HUES6 (cell line): Measurements from ENCODE around the gene FOXL3.

Experiments
- H3K27ac ChIP-seq: 2 replicates; pipeline ENCODE4 v1.7.0; 2013; ENCODE audit warnings: low read depth, mild to moderate bottlenecking, low read length, inconsistent platforms
- H3K27me3 ChIP-seq: 2 replicates; pipeline ENCODE4 v1.6.1; 2013; ENCODE audit warnings: low read length; ENCODE audit not compliant: control insufficient read depth, insufficient read depth
- H3K36me3 ChIP-seq: 2 replicates; pipeline ENCODE4 v1.6.1; 2013; ENCODE audit warnings: low read length; ENCODE audit not compliant: control insufficient read depth, insufficient read depth
- H3K4me1 ChIP-seq: 2 replicates; pipeline ENCODE4 v1.6.1; 2013; ENCODE audit warnings: low read length; ENCODE audit not compliant: control insufficient read depth, insufficient read depth
- H3K4me3 ChIP-seq: 2 replicates; pipeline ENCODE4 v1.5.1; 2013; ENCODE audit warnings: low read depth, low read length
- H3K9ac ChIP-seq: one replicate; pipeline ENCODE4 v1.6.1; 2013; ENCODE audit warnings: mild to moderate bottlenecking, low read length
- H3K9me3 ChIP-seq: 2 replicates; pipeline ENCODE4 v1.6.1; 2013; ENCODE audit warnings: low read depth, low read length; ENCODE audit not compliant: control insufficient read depth, insufficient read depth

FOXL3 gene

DNA sequence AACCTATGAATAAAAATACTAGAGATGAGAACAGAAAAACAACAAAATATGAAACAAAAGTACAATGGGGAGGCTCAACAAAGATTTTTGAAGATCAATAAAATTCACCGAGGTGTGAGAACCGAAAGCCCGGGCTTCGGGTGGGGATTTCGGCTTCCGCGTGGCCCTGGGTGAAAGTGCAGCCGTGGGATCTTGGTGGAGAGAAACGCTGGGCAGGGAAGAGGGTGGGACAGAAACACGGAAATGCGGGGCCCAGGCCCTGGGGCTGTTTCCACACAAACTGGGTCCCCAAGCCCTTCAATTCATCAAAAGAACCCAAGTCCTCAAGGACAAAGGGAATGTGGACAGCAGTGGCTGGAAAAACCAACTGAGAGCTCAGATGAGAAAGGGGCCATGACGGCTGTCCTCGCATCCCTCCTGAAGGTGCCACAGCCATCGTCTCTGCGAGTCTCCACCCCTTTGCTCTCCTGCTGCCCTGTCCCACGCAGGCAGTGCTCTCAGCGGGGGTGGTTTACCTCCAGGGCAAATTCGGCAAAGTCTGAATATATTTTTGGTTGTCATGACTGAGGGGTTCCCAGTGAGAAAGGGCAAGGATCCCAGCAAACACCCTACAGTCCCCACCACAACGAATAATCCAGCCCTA lies 19.7 kb downstream of the FOXL3 start:
- no peak overlapping the region for H3K9ac ChIP-seq
- no peaks in the 10 kb centered on the region for H3K4me1 ChIP-seq
- H3K36me3 ChIP-seq, result no peaks in the 10 kb centered on the region
- peaks cover 16% of the 10 kb centered on the region for H3K9me3 ChIP-seq
- no peaks in the 10 kb centered on the region; the same call in 1 of the 2 replicates for H3K27me3 ChIP-seq
- H3K4me3 ChIP-seq, result no peak overlapping the region
- no peak overlapping the region for H3K27ac ChIP-seq

DNA sequence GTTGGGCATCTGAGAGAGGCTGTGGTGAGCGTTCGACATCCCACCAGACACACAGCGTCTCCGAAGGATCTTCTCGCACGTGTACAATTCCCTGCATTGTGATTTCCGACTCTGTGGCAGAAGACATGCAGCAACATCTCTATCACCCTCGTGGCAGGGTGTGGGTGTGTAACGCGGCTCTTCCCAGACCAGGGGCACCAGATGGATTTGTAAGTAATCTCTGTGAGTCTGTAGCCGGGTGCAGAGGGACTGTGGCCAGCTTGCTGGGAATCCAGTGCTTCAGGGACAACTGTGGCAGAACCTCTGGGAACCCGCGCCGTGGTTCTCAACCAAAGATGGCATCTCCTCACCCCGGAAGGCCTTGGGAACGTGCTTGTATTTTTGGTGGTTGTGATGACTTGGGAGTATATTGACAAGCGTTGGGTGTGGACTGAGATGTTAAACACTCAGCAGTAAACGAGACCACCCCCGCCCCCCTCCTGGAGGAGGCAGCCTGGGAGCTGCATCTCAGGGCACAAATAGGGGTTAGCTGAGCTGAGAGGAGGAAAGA lies 21.2 kb downstream of the FOXL3 start:
- no peak overlapping the region for H3K9ac ChIP-seq
- H3K4me1 ChIP-seq, result no peaks in the 10 kb centered on the region
- H3K27ac ChIP-seq, result no peak overlapping the region
- H3K36me3 ChIP-seq, result no peaks in the 10 kb centered on the region
- peaks cover 23% of the 10 kb centered on the region; the same call in 1 of the 2 replicates for H3K9me3 ChIP-seq
- no peaks in the 10 kb centered on the region; the same call in 1 of the 2 replicates for H3K27me3 ChIP-seq
- no peak overlapping the region for H3K4me3 ChIP-seq

DNA sequence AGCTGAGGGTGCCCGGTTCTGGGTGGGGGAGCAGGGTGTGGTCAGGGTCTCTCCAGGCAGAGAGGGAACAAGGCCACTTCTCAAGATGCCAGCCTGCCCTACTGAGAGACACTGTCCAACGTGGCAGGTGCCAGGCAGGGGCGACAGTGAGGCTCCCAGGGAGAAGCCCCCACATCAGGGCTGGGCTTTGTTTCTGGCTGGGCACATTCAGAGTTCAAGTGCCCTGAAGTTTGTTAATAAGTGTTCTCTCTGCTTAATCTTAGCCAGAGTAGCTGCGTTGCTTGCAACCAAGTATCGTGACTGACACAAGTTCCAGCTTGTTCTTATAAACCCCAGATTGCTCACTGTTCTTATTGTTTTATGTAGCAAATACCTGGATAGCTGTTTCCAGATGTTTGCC lies 21.8 kb downstream of the FOXL3 start:
- Histone ChIP-seq H3K27ac (no peak overlapping the region), H3K4me3 (no peak overlapping the region), H3K36me3 (no peaks in the 10 kb centered on the region), H3K9ac (no peak overlapping the region), H3K4me1 (no peaks in the 10 kb centered on the region), H3K9me3 (peaks cover 25% of the 10 kb centered on the region; the same call in 1 of the 2 replicates), H3K27me3 (no peaks in the 10 kb centered on the region; the same call in 1 of the 2 replicates)

DNA sequence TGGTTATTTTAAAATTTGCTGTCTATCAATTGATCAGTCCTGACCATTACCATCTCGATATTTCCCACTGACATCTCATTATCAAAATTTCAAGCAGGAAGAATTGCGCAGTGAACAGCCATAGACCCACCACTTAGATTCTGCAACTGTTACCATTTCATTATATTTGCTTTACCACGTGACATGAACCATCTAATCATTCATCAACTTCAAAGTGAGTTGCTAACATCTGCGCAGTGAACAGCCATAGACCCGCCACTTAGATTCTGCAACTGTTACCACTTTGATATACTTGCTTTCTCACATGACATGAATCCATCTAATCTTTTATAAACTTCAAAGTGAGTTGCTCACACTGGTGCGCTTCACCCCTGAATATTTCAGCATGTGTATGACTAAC lies 22.5 kb downstream of the FOXL3 start:
- no peak overlapping the region for H3K4me3 ChIP-seq
- no peaks in the 10 kb centered on the region for H3K4me1 ChIP-seq
- no peak overlapping the region for H3K27ac ChIP-seq
- no peak overlapping the region for H3K9ac ChIP-seq
- no peaks in the 10 kb centered on the region for H3K36me3 ChIP-seq
- no peaks in the 10 kb centered on the region; the same call in 1 of the 2 replicates for H3K27me3 ChIP-seq
- H3K9me3 ChIP-seq, result peaks cover 21% of the 10 kb centered on the region; the same call in 1 of the 2 replicates

DNA sequence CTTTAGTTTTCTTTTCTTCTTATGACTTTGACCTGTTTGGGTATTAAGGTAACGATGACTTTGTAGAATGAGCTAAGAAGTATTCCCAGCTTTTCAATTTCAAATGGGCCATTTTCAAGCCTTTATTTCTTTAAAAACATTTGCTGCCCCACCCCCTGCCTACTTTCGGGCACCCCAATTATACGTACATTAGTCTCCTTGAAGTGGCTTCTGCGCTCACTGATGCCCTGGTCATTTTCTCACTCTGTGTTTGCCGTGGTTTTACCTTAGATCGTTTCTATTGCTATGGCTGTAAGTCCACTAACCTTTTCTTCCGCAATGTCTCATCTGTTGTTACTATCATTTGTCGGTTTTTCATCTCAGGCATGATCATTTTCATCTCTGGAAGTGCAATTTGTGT lies 24.9 kb downstream of the FOXL3 start:
- peaks cover 23% of the 10 kb centered on the region; the same call in 1 of the 2 replicates for H3K9me3 ChIP-seq
- H3K36me3 ChIP-seq, result no peaks in the 10 kb centered on the region
- peaks cover 6% of the 10 kb centered on the region for H3K27me3 ChIP-seq
- H3K9ac ChIP-seq, result no peak overlapping the region
- H3K27ac ChIP-seq, result no peak overlapping the region
- no peaks in the 10 kb centered on the region for H3K4me1 ChIP-seq
- no peak overlapping the region for H3K4me3 ChIP-seq

DNA sequence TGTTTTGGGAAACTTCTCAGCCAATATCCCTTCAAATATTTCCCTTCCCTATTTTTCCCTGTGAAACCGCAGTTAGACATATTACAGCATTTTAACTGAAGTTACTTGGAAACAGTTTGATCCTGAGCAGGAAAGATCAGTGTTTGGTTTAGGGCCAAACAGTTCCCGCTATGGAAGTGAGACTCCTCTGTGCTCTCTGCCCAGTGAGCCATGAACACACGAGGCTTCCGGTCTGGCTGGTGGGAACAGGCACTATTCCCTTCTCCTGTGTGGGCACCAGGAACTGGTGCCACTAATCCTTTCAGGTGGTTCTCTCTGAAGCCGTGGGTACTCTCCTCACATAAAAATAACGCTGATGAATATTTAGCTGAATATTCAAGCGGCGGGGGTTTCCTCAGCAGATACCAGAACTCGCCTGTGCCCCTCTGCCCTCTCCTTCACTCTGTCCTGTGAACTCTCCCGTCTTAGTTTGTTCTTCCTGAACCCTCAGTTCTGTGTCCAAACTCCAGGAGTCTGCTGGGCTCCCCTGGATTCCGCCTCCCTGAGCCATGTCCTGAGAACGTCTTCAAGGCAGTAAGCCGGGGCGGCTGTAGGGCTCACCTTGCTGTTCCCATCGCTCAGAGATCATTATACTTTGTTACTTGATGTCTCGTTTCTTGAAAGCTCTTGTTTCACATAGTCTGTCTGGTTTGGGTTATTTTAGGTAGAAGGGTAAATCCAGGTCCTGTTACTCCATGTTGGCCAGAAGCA lies 25.7 kb downstream of the FOXL3 start:
- no peak overlapping the region for H3K4me3 ChIP-seq
- peaks cover 23% of the 10 kb centered on the region; the same call in 1 of the 2 replicates for H3K9me3 ChIP-seq
- peaks cover 6% of the 10 kb centered on the region for H3K27me3 ChIP-seq
- no peak overlapping the region for H3K27ac ChIP-seq
- no peak overlapping the region for H3K9ac ChIP-seq
- no peaks in the 10 kb centered on the region for H3K36me3 ChIP-seq
- H3K4me1 ChIP-seq, result no peaks in the 10 kb centered on the region

DNA sequence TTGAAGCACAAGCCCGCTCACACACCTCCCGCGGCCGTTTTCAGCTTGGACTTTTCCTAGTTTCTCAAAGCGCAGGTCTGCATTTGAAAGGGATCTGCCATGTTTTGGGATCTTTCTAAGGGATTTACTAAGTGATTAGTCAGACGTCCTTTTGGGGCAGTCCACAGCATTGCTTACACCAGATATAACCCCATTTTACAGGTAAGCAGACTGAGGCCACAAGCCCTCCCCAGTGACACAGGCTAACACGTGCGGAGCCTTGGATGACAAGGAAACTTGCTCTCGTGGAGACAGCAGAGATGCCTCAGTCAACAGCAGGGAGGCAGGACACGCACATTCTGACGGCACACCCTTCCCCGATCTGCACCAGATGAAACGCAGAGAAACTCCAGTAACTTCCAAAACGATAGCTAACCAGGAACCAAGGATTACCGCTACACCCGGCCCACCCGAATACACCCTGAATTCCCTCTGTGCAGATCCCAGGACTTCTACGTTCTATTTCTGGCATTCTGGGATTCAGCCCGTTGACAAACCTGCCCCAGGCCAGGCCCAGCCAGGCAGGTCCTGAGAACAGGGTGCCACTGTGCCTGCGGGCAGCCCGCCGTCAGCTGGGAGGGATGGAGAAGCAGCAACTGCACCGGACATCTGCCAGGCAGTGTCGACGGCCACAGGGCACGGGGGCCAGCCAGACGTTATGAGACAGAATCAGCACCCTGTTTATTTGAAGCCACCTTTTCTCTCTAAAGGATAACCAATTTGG lies 27.9 kb downstream of the FOXL3 start:
- H3K9me3 ChIP-seq, result peaks cover 23% of the 10 kb centered on the region; the same call in 1 of the 2 replicates
- no peak overlapping the region for H3K27ac ChIP-seq
- H3K36me3 ChIP-seq, result no peaks in the 10 kb centered on the region
- H3K9ac ChIP-seq, result no peak overlapping the region
- no peaks in the 10 kb centered on the region for H3K4me1 ChIP-seq
- no peak overlapping the region for H3K4me3 ChIP-seq
- H3K27me3 ChIP-seq, result peaks cover 9% of the 10 kb centered on the region

DNA sequence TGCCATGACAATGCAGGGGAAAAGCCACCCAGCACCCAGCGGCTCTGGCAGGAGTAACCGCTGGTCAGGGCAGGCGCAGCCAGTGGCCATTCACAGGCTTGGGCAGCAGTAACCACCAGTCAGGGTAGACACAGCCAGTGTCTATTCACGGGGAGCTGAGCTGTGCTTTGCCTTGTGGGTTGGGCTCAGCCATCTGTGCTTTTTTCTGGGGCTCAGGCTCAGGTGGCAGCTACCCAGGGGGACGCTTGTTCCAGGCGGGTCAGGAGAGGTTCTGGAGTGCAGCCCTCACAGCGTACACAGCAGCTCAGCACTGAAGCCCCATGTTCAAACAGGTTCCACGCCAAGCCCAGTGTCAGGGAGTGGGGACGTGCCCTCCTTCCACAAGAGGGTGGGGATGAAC lies 28.5 kb downstream of the FOXL3 start:
- Histone ChIP-seq H3K27me3 (peaks cover 9% of the 10 kb centered on the region; the same call in 1 of the 2 replicates), H3K9me3 (peaks cover 23% of the 10 kb centered on the region; the same call in 1 of the 2 replicates), H3K27ac (no peak overlapping the region), H3K9ac (no peak overlapping the region), H3K4me3 (no peak overlapping the region), H3K36me3 (no peaks in the 10 kb centered on the region), H3K4me1 (no peaks in the 10 kb centered on the region)

DNA sequence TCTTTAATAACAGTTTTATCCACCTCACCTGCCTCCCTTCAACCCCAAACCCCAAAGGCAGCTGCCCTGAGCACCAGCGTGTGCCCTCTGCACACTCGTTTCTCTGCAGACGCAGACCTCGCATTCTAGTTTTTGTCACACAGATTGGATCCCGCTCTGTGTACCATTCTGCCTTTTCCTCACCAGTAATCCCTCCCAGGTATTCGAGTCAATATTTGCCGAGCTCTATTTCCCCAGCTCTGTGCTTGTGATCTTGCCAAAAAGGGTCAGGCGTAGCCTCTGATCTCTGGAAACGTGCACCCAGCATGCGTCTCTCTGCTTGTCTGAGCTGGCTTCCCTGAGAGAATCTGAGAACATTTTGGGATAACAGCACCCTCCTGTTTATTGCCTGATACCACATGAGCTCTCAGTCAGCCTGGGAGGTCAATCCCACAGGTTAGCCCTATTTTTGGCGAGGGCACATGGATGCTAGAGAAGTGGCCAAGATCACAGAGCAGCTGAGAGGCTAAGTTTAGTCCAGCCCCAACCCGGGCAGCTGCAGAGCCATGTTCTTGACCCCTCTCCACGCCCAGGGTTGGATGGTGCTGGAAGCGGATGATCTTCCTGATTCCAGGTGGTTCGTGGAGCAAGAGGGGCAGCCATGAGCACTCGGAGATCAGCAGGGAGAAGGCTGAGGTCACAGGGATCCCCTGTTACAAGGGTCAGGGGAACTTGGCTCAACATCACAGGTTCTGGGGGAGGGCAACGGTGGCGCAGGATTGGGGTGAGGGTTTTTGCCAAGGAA lies 29.1 kb downstream of the FOXL3 start:
- H3K36me3 ChIP-seq, result no peaks in the 10 kb centered on the region
- peaks cover 23% of the 10 kb centered on the region; the same call in 1 of the 2 replicates for H3K9me3 ChIP-seq
- H3K27me3 ChIP-seq, result peaks cover 9% of the 10 kb centered on the region; the same call in 1 of the 2 replicates
- H3K9ac ChIP-seq, result no peak overlapping the region
- no peaks in the 10 kb centered on the region for H3K4me1 ChIP-seq
- no peak overlapping the region for H3K4me3 ChIP-seq
- H3K27ac ChIP-seq, result no peak overlapping the region

DNA sequence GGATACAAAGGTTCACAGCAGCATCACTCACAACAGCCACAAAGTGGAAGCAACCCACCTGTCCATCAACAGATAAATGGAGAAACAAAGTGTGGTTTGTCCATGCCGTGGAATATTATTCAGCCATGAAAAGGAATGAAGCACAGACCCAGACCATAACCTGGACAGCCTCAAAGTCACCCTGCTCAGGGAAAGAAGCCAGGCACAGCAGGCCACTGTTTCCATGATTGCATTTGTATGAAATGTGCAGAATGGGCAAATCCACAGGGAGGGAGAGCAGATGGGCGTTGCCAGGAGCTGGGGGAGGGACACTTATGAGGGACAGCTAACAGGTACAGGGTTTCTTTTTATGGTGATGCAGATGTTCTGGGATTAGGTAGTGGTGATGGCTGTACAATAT lies 30.3 kb downstream of the FOXL3 start:
- Histone ChIP-seq H3K36me3 (no peaks in the 10 kb centered on the region), H3K4me3 (no peak overlapping the region), H3K27me3 (peaks cover 9% of the 10 kb centered on the region; the same call in 1 of the 2 replicates), H3K4me1 (no peaks in the 10 kb centered on the region), H3K9ac (no peak overlapping the region), H3K9me3 (peaks cover 18% of the 10 kb centered on the region; the same call in 1 of the 2 replicates), H3K27ac (no peak overlapping the region)
